ENCODE data around the gene RALGAPB.

- TF ChIP-seq CTCF (IDR thresholded peaks at IDR 0.05) (no peak), POLR2A (IDR thresholded peaks at IDR 0.05) (no peak)
Observed at GRCh38 chr20:38563802-38564431, 91.3 kb downstream of the RALGAPB start.

Measured in heart left ventricle (tissue), 13 donors.